ENCODE data around the gene PKP4.

GRCh38 chr2:158600155-158600802, 143.5 kb downstream of the PKP4 start:
- TF ChIP-seq, protein P1, sequence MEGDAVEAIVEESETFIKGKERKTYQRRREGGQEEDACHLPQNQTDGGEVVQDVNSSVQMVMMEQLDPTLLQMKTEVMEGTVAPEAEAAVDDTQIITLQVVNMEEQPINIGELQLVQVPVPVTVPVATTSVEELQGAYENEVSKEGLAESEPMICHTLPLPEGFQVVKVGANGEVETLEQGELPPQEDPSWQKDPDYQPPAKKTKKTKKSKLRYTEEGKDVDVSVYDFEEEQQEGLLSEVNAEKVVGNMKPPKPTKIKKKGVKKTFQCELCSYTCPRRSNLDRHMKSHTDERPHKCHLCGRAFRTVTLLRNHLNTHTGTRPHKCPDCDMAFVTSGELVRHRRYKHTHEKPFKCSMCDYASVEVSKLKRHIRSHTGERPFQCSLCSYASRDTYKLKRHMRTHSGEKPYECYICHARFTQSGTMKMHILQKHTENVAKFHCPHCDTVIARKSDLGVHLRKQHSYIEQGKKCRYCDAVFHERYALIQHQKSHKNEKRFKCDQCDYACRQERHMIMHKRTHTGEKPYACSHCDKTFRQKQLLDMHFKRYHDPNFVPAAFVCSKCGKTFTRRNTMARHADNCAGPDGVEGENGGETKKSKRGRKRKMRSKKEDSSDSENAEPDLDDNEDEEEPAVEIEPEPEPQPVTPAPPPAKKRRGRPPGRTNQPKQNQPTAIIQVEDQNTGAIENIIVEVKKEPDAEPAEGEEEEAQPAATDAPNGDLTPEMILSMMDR (IDR thresholded peaks at IDR 0.05), result no peak
- TF ChIP-seq EZH2 (IDR thresholded peaks at IDR 0.05; ENCODE audit: borderline replicate concordance, insufficient read depth, low read depth, low read length, poor library complexity, severe bottlenecking), result no peak
